HAP-1 (cell line): ENCODE data around the gene IL7R.
A peak's percentile ranks its signal among the peaks of the same experiment; 100 is the strongest.

Source experiments
- DNase-seq, 2 experiments: peaks; one replicate each; pipeline ENCODE4 v3.0.0-alpha.2; 2016 to 2020; ENCODE audit warnings: low spot score in 2 of 2
- H3K27me3 ChIP-seq: fragments of 250-450 bp; sonication (Bioruptor Pico); 2 replicates; pipeline ENCODE4 v1.5.1; 2020; ENCODE audit warnings: low read depth, mild to moderate bottlenecking, moderate library complexity
- H3K36me3 ChIP-seq: fragments of 250-450 bp; sonication (Bioruptor Pico); replicated peaks from 2 replicates; pipeline ENCODE4 v1.5.1; 2020; ENCODE audit warnings: mild to moderate bottlenecking
- H3K4me1 ChIP-seq: fragments of 250-450 bp; sonication (Bioruptor Pico); 2 replicates; pipeline ENCODE4 v1.5.1; 2020; ENCODE audit warnings: mild to moderate bottlenecking
- H3K4me3 ChIP-seq: fragments of 250-450 bp; sonication (Bioruptor Pico); 2 replicates; pipeline ENCODE4 v1.5.1; 2020; ENCODE audit warnings: mild to moderate bottlenecking, moderate library complexity
- H3K9me3 ChIP-seq: fragments of 250-450 bp; sonication (Bioruptor Pico); 2 replicates; pipeline ENCODE4 v1.5.1; 2020; ENCODE audit warnings: mild to moderate bottlenecking, moderate library complexity
- in situ Hi-C: fragments of 300-500 bp; cut with MboI; formaldehyde crosslinking; loops from 3 replicates; pipeline ENCODE4 v1.14.3; 2020; ENCODE audit warnings: low sequenced_read_pairs, inconsistent platforms, mixed read lengths

The IL7R gene, protein sequence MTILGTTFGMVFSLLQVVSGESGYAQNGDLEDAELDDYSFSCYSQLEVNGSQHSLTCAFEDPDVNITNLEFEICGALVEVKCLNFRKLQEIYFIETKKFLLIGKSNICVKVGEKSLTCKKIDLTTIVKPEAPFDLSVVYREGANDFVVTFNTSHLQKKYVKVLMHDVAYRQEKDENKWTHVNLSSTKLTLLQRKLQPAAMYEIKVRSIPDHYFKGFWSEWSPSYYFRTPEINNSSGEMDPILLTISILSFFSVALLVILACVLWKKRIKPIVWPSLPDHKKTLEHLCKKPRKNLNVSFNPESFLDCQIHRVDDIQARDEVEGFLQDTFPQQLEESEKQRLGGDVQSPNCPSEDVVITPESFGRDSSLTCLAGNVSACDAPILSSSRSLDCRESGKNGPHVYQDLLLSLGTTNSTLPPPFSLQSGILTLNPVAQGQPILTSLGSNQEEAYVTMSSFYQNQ

DNA sequence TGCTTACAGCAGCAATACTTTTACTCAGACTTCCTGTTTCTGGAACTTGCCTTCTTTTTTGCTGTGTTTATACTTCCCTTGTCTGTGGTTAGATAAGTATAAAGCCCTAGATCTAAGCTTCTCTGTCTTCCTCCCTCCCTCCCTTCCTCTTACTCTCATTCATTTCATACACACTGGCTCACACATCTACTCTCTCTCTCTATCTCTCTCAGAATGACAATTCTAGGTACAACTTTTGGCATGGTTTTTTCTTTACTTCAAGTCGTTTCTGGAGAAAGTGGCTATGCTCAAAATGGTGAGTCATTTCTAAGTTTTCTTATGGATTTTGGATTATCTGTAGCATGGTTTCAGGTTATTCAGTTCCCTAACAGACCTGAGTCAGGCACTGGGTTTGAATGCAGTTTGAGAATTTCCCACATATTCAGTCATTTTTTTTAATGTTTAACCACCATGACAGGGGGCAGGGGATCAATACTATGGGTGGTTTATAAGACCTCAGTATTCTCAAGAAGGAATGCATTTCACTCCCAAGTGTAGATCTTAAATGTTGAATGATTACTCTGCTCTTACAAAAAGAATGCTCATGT, at the start of gene IL7R:
Gene IL7R, plus strand, starts transcription at position 127 of the 587 bp plus-strand sequence. Its CDS starts 87 bp downstream, at position 214.
- no peaks in the 10 kb centered on the region for H3K27me3 ChIP-seq
- H3K9me3 ChIP-seq: no peaks in the 10 kb centered on the region
- in situ Hi-C loops: no loop called here
- peaks cover 44% of the 10 kb centered on the region for H3K4me1 ChIP-seq
- no peak within 1 kb of the TSS for H3K4me3 ChIP-seq
- no peaks in the 10 kb centered on the region for H3K36me3 ChIP-seq
- DNase-seq: no peak

DNA sequence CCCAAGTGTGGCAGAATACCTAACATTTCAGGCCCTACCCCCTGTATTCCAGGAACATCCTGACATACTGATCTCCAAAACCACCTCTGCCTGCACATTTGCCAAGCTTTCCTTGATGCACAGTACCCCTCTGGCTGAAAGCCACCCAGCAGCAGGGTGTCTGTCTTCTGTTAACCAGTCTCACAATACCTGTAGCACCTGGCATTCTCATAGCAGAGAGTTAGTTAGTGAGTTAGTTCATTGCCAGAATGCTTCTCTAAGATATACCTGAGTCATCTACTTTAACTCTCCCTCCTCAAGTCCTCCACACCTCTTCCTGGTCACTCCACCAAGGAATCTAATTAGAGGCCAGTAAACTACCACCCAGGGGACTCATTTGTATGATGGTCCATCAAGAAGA, 46.1 kb upstream of the IL7R start:
- Histone ChIP-seq H3K27me3 (no peaks in the 10 kb centered on the region), H3K4me3 (no peak overlapping the region), H3K36me3 (no peaks in the 10 kb centered on the region), H3K9me3 (no peaks in the 10 kb centered on the region), H3K4me1 (peaks cover 6% of the 10 kb centered on the region)
- no peak for DNase-seq
- in situ Hi-C loops: no loop called here

DNA sequence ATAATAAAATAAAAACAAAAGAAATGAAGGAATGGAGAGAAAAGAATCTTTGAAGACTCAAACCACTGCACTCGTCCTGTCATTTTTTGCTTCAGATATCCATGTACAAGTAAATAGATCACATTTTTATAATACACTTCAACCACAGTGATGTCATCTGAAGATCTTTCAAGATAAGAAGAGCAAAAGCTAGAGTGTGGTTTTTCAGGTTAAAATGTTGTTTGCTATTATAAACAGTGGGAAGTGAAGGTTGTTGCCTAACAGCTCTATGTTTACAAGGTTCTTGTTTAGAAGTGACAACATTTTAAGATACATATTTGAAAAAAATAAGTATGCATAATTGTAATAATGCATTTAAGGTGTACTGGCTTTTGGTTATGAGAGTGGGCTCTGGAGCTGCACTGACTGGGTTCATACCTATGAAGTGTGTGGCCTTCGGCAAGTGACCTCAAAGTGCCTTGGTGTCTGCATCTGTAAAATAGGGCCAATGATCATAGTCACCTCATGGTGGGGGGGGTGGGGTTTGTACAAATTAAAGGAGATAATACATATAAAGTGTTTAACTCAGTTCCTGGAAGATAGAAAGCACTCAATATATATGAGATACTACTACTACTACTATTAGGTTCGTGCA, 45.5 kb upstream of the IL7R start:
- no peaks in the 10 kb centered on the region for H3K9me3 ChIP-seq
- in situ Hi-C loops: no loop called here
- DNase-seq: no peak
- no peak overlapping the region for H3K4me3 ChIP-seq
- H3K4me1 ChIP-seq: peaks cover 6% of the 10 kb centered on the region
- H3K36me3 ChIP-seq: no peaks in the 10 kb centered on the region
- no peaks in the 10 kb centered on the region for H3K27me3 ChIP-seq

DNA sequence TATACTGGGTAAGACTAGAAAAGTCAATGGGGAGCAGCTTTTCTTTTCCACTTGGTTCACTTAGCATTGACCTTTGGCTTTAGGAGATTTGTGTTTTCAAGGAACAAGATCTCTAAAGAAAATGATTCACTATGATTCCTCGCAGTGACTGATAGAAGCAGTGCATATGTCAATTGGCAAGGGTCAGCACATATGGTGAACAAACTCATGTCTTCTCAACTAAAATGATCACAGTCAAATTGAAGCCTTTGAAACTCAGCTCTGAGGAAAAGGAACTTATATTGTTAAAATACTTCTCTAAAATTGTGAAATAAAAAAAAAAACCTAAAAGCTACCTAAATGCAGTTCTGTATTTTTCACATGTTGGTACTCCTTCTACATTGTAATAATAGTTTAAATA, 43.2 kb upstream of the IL7R start:
- Histone ChIP-seq H3K27me3 (no peaks in the 10 kb centered on the region), H3K4me1 (peaks cover 6% of the 10 kb centered on the region), H3K36me3 (no peaks in the 10 kb centered on the region), H3K4me3 (no peak overlapping the region), H3K9me3 (no peaks in the 10 kb centered on the region)
- no peak for DNase-seq
- in situ Hi-C loops: no loop called here

DNA sequence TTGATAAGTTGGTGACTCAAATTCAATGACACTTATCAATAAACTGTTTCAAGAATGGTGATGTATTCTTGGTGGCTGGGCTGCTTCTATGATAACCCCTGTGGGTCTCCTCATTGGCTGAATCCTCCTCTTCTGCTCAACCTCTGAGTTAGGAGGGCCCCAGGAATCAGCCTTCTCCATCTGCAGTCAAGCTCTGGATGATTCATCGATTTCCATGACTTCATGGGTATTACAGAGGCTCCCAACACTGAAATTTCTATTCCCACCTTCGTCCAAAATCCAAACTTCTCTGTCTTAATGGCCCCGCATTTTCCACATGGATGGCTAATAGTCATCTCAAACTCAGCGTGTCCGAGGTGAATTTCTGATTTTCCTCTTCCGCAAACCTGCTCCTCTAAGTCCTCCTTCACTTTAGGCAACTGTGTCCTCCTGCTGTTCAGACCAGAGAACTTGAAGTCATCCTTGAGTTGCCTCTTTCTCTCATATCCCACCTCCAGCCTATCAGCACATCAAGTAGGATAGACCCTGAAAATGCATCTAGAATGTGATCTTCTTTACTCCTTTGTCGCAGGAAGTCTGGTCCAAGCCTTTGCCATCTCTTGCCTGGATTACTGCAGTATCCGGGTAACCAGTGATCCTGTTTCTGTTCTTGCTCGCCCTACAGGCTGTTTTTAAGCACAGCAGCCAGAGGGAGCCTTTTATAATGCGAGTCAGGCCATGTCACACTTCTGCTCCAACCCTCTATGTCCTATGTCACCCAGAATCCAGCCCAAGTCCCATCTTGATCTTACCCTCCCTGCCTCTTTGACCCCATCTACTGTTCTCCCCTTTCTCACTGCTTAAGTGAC, 41.4 kb upstream of the IL7R start:
- Histone ChIP-seq H3K4me1 (peaks cover 6% of the 10 kb centered on the region), H3K27me3 (no peaks in the 10 kb centered on the region), H3K36me3 (no peaks in the 10 kb centered on the region), H3K4me3 (no peak overlapping the region), H3K9me3 (no peaks in the 10 kb centered on the region)
- DNase-seq: peak in 1 of 2 experiments; percentile 19
- in situ Hi-C loops: no loop called here

DNA sequence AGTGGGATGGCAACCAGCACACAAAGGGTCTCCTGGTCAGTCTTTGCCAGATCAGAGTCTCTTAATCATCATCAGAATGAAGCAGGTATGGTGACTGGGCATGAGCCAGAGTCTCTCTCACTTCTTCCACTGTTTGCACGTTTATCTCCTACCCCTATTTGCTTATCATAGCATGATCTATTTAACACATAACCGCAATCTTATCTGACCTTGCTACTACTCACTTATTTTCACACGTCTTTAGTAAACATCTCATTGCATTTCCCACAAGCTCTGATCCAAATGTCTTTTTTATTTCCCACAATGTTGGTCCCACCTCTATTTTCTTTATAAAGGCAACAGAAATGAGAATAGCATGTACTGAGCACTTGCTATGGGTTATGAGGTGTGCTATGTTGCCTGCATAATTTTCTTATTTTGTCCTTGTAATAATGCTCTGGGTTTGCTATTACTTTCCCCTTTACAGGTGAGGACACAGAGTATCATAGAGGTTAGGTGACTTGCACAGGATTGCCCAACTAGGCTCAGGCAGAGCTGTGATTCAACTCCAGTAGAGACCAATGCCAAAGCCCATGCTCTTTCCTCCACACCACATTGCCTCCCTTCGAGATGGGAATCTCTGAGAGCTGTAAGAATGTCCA, 39.7 kb upstream of the IL7R start:
- Histone ChIP-seq H3K4me3 (no peak overlapping the region), H3K4me1 (peaks cover 6% of the 10 kb centered on the region), H3K36me3 (no peaks in the 10 kb centered on the region), H3K27me3 (no peaks in the 10 kb centered on the region), H3K9me3 (no peaks in the 10 kb centered on the region)
- DNase-seq: no peak
- in situ Hi-C loops: no loop called here

DNA sequence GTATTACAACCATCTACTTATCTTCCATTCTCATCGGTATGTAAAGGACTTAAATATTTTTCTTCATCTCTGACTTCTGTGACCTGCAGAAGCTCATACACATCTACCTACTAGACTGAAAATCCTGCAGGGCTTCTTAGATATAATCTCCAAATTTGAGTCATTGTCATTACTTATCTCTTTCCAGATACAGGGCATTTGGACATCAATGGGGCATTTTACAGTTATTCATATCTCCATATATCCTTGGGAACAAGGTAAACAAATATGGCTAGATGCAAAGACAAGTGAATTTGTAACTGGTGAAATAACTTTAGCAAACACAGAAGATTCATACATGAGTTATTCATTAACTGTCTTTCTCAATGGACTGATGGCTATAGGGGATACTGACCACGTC, 37.7 kb upstream of the IL7R start:
- no peak overlapping the region for H3K4me3 ChIP-seq
- H3K36me3 ChIP-seq: no peaks in the 10 kb centered on the region
- DNase-seq: no peak
- H3K9me3 ChIP-seq: no peaks in the 10 kb centered on the region
- peaks cover 3% of the 10 kb centered on the region for H3K4me1 ChIP-seq
- no peaks in the 10 kb centered on the region for H3K27me3 ChIP-seq
- in situ Hi-C loops: no loop called here

DNA sequence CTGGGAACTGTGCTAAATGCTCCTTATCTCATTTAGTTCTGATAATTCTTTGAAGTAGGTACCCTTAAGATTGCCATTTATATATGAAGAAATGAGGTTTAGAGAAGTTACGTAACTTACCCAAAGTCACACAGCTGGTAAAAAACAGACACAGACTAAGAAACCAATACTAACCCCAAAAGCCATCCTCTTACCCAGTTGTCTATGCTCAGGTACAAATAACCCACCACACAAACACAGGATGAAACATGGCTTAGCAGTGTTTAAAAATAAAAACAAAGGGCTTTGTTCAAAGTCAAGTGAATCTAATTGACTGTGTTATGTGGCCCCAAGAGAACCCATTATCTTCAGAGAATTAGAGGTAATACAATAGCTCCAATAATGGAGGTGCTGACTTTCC, 37.0 kb upstream of the IL7R start:
- no peaks in the 10 kb centered on the region for H3K9me3 ChIP-seq
- no peaks in the 10 kb centered on the region for H3K27me3 ChIP-seq
- H3K36me3 ChIP-seq: no peaks in the 10 kb centered on the region
- in situ Hi-C loops: no loop called here
- no peaks in the 10 kb centered on the region for H3K4me1 ChIP-seq
- DNase-seq: no peak
- H3K4me3 ChIP-seq: no peak overlapping the region

DNA sequence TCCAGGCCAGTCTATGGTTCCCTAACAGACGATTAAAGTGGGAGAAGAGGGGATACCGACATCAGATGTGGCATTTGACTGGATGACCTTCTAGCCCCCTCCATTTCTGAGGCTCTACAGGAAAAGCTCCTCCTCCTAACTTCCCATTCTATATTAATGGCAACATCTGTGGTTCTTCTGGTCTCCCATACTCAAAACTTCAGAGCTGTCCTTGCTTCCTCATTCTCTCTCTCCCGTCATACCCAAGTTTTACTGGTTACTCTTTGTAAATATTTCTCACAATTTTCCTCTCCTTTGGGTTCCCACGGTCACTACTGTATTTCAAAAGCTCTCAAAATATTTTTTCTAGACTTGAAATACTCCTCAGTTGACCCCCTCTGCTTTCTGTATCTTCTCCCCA, 36.0 kb upstream of the IL7R start:
- no peaks in the 10 kb centered on the region for H3K36me3 ChIP-seq
- in situ Hi-C loops: no loop called here
- H3K4me3 ChIP-seq: no peak overlapping the region
- DNase-seq: no peak
- H3K4me1 ChIP-seq: no peaks in the 10 kb centered on the region
- no peaks in the 10 kb centered on the region for H3K27me3 ChIP-seq
- no peaks in the 10 kb centered on the region for H3K9me3 ChIP-seq

DNA sequence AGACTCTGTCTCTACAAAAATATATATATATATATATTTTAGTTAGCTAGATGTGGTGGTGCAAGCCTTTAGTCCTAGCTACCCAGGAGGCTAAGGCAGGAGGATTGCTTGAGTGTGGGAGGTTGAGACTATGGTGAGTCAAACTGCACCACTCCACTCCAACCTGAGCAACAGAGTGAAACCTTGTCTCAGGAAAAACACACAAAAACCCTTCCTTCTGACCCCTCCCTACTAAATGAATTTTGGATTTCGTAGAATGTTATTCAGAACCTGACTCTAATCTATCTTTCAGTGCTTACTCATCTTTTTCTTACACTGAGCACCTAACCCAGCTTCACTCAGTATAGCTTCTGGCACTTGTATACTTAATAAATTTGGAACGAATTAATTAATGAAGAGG, 35.2 kb upstream of the IL7R start:
- Histone ChIP-seq H3K9me3 (no peaks in the 10 kb centered on the region), H3K36me3 (no peaks in the 10 kb centered on the region), H3K4me1 (no peaks in the 10 kb centered on the region), H3K27me3 (no peaks in the 10 kb centered on the region), H3K4me3 (no peak overlapping the region)
- no peak for DNase-seq
- in situ Hi-C loops: no loop called here

DNA sequence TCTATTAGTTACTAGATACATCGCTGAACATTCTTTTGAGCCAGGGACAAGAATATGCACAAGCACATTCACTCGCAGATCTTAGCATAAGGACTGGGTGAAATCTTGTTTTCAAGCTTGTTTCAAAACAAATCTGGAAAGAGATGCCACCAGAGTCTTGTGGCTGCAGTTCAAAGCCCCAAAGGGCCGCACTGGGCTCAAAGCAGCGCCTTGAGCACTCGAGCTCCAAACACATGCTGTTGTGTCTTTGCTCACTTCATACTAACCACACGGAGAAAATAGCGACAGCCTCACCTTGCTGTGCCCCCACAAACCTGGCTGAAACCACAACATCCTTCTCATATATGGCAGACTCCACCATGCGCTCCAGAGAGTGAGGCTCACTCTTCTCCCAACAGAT, 34.2 kb upstream of the IL7R start:
- no peak for DNase-seq
- Histone ChIP-seq H3K27me3 (no peaks in the 10 kb centered on the region), H3K36me3 (no peaks in the 10 kb centered on the region), H3K9me3 (no peaks in the 10 kb centered on the region), H3K4me1 (no peaks in the 10 kb centered on the region), H3K4me3 (no peak overlapping the region)
- in situ Hi-C loops: no loop called here

DNA sequence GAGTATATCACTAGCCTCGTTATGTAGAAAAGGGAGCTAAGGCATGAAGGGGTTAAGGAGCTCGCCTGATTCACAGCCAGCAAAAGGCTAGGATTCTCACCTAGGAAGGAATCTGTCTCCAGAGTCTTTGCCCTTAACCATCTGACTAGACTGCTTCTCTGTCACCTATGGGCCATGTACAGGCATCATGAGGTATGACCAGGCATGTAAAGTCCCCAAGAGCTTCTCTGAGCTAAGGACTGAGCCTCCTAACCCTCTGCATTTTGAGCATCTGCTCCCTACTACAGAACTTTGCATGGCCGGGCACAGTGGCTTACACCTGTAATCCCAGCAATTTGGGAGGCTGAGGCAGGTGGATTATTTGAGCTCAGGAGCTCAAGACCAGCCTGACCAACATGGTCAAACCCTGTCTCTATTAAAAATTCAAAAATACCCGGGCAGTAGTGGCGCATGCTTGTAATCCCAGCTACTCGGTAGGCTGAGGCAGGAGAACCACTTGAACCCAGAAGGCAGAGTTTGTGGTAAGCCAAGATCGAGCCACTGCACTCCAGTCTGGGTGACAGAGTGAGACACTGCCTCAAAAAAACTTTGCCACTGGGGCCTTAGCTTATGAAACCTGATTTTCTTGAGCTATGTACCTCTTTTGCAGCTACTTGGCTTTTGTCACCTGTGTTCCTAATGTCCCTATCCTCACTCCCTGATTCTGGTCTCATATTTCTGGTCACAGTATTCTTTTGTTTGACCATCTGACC, 33.2 kb upstream of the IL7R start:
- no peaks in the 10 kb centered on the region for H3K4me1 ChIP-seq
- no peak overlapping the region for H3K4me3 ChIP-seq
- DNase-seq: no peak
- H3K9me3 ChIP-seq: no peaks in the 10 kb centered on the region
- no peaks in the 10 kb centered on the region for H3K27me3 ChIP-seq
- in situ Hi-C loops: no loop called here
- no peaks in the 10 kb centered on the region for H3K36me3 ChIP-seq

DNA sequence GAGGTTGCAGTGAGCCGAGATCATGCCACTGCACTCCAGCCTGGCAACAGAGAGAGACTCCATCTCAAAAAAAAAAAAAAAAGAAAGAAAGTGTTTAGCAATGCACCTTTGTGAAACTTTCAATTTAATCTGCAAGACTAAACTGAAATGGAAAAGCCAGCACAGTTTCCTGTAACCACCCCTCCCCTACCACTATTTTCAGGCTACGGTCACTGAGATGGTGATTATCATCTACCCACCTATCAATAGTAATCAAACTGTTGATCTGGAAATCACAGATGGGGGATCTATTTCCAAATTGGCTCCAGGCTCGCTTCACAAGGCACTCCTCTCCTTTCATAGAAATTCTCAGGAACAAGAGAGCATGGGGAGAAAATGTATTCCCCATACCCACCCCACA, 30.6 kb upstream of the IL7R start:
- in situ Hi-C loops: no loop called here

More for the DNA sequence above, 30.6 kb upstream of the IL7R start:
- H3K36me3 ChIP-seq: no peaks in the 10 kb centered on the region
- no peaks in the 10 kb centered on the region for H3K27me3 ChIP-seq
- H3K9me3 ChIP-seq: no peaks in the 10 kb centered on the region
- no peaks in the 10 kb centered on the region for H3K4me1 ChIP-seq
- DNase-seq: no peak
- H3K4me3 ChIP-seq: no peak overlapping the region
